ENCODE measurements around the gene BMP6.

BMP6 gene
- 0 reads per million in 3 experiments for total RNA-seq

- peak; percentile 24 for DNase-seq
Observed at GRCh38 chr6:7725849-7726415, at the start of gene BMP6. BMP6 (plus strand) TSS chr6:7726099; CDS start chr6:7726956, 857 bp downstream.

- no peak for DNase-seq
Observed at GRCh38 chr6:7677229-7677628, 48.7 kb upstream of the BMP6 start.

- DNase-seq, result no peak
Observed at GRCh38 chr6:7680393-7681075, 45.4 kb upstream of the BMP6 start.

GRCh38 chr6:7681449-7681848 lies 44.5 kb upstream of the BMP6 start:
- DNase-seq, result no peak

GRCh38 chr6:7684076-7684475 lies 41.8 kb upstream of the BMP6 start:
- no peak for DNase-seq

- no peak for DNase-seq
Observed at GRCh38 chr6:7684843-7685242, 41.1 kb upstream of the BMP6 start.

- DNase-seq, result no peak
Observed at GRCh38 chr6:7685276-7685675, 40.6 kb upstream of the BMP6 start.

GRCh38 chr6:7687145-7688111 lies 38.5 kb upstream of the BMP6 start:
- DNase-seq, result no peak

- no peak for DNase-seq
Observed at GRCh38 chr6:7691021-7691420, 34.9 kb upstream of the BMP6 start.

GRCh38 chr6:7691675-7692452 lies 34.0 kb upstream of the BMP6 start:
- DNase-seq, result no peak

- DNase-seq, result no peak
Observed at GRCh38 chr6:7692453-7692784, 33.5 kb upstream of the BMP6 start.

- DNase-seq, result no peak
Observed at GRCh38 chr6:7693827-7694226, 32.1 kb upstream of the BMP6 start.

- DNase-seq, result no peak
Observed at GRCh38 chr6:7696061-7696460, 29.8 kb upstream of the BMP6 start.

- no peak for DNase-seq
Observed at GRCh38 chr6:7697432-7697819, 28.5 kb upstream of the BMP6 start.

- no peak for DNase-seq
Observed at GRCh38 chr6:7697820-7698623, 27.9 kb upstream of the BMP6 start.

- no peak for DNase-seq
Observed at GRCh38 chr6:7701212-7701834, 24.6 kb upstream of the BMP6 start.

- no peak for DNase-seq
Observed at GRCh38 chr6:7703148-7703680, 22.7 kb upstream of the BMP6 start.

GRCh38 chr6:7705483-7705882 lies 20.4 kb upstream of the BMP6 start:
- no peak for DNase-seq

- DNase-seq, result no peak
Observed at GRCh38 chr6:7706269-7706668, 19.6 kb upstream of the BMP6 start.

GRCh38 chr6:7707787-7708186 lies 18.1 kb upstream of the BMP6 start:
- DNase-seq, result no peak

GRCh38 chr6:7719364-7719850 lies 6.5 kb upstream of the BMP6 start:
- DNase-seq, result no peak

Measured in central memory CD4-positive, alpha-beta T cell (primary cell).